Hepatocyte (in vitro differentiated cells): ENCODE measurements around the gene SLC2A5. TPM values are rescaled to one million over a fixed set of nuclear protein-coding genes. Genes with fewer than 3 reads are reported as not detected.
A peak's percentile ranks its signal among the peaks of the same experiment; 100 is the strongest.

Source experiments
- DNase-seq: peaks from one replicate; pipeline ENCODE4 v3.0.0-alpha.2; 2016; ENCODE audit warnings: low spot score
- H2AFZ ChIP-seq: fragments of 200-600 bp; sonication (generic); 2 replicates; pipeline ENCODE4 v1.6.0; 2016; ENCODE audit warnings: antibody characterized with exemption, mild to moderate bottlenecking
- H3K27ac ChIP-seq: fragments of 200-600 bp; sonication (generic); 2 replicates; pipeline ENCODE4 v1.5.1; 2016; ENCODE audit warnings: mild to moderate bottlenecking
- H3K27me3 ChIP-seq: fragments of 200-600 bp; sonication (generic); 2 replicates; pipeline ENCODE4 v1.6.1; 2016
- H3K36me3 ChIP-seq: fragments of 200-600 bp; sonication (generic); replicated peaks from 2 replicates; pipeline ENCODE4 v1.5.1; 2016; ENCODE audit warnings: low read depth; ENCODE audit not compliant: insufficient read depth
- H3K4me1 ChIP-seq: fragments of 200-600 bp; sonication (generic); 2 replicates; pipeline ENCODE4 v1.5.1; 2016; ENCODE audit warnings: mild to moderate bottlenecking, moderate library complexity; ENCODE audit not compliant: insufficient read depth
- H3K4me2 ChIP-seq: fragments of 200-600 bp; sonication (generic); 2 replicates; pipeline ENCODE4 v1.6.0; 2016
- H3K4me3 ChIP-seq: fragments of 200-600 bp; sonication (generic); 2 replicates; pipeline ENCODE4 v1.5.1; 2016; ENCODE audit warnings: mild to moderate bottlenecking
- H3K79me2 ChIP-seq: fragments of 200-600 bp; sonication (generic); 2 replicates; pipeline ENCODE4 v1.6.0; 2017; ENCODE audit warnings: mild to moderate bottlenecking
- H3K9me2 ChIP-seq: fragments of 200-600 bp; sonication (generic); replicated peaks from 2 replicates; pipeline ENCODE4 v1.6.0; 2017; ENCODE audit warnings: mild to moderate bottlenecking; ENCODE audit not compliant: insufficient read depth
- H3K9me3 ChIP-seq: fragments of 200-600 bp; sonication (generic); 2 replicates; pipeline ENCODE4 v1.5.1; 2016; ENCODE audit warnings: low read depth, mild to moderate bottlenecking
- H4K20me1 ChIP-seq: fragments of 200-600 bp; sonication (generic); 2 replicates; pipeline ENCODE4 v1.6.0; 2016; ENCODE audit warnings: mild to moderate bottlenecking; ENCODE audit not compliant: insufficient read depth, poor library complexity, severe bottlenecking
- EZH2 ChIP-seq: fragments of 200-600 bp; sonication (generic); IDR thresholded peaks from 2 replicates; pipeline ENCODE4 v1.6.1; 2016; ENCODE audit warnings: antibody characterized with exemption, mild to moderate bottlenecking, borderline replicate concordance
- EZH2phosphoT487 ChIP-seq: fragments of 200-600 bp; sonication (generic); IDR thresholded peaks from one replicate; pipeline ENCODE4 v1.6.1; 2018; ENCODE audit warnings: antibody characterized with exemption, mild to moderate bottlenecking, low read depth, moderate library complexity; ENCODE audit not compliant: unreplicated experiment, severe bottlenecking
- WGBS: methylation state at CpG from one replicate; pipeline ENCODE4 v1.1.6; 2016; ENCODE audit warnings: low lambda C conversion rate; ENCODE audit errors: missing lambda C conversion rate; 5-methylcytosine and 5-hydroxymethylcytosine counted together
- polyA plus RNA-seq: library from polyadenylated mRNA; unstranded; fragments of >200 nt; fragmentation: Nextera tagmentation; extraction: Ambion mirVana; gene quantifications from 2 replicates; pipeline ENCODE4 v1.2.1, GENCODE V29; 2016
- total RNA-seq: library from RNA; depleted of rRNA; stranded (reverse); fragments of >200 nt; gene quantifications from 2 replicates; pipeline ENCODE4 v1.2.3, GENCODE V29; 2014
- TF ChIP-seq, protein P1 (sequence below): fragments of 200-600 bp; sonication (generic); IDR thresholded peaks from 2 replicates; pipeline ENCODE4 v1.5.1; 2016; ENCODE audit warnings: antibody characterized with exemption, mild to moderate bottlenecking; ENCODE audit not compliant: poor library complexity

SLC2A5 gene
- total and polyA plus RNA-seq, 2 experiments from 2014 or later, result 7.2 to 8.2 TPM

GRCh38 chr1:9059891-9060744 is 9.3 kb downstream of the SLC2A5 start:
- H3K4me1 ChIP-seq, result no peaks in the 10 kb centered on the region
- H3K27me3 ChIP-seq, result no peaks in the 10 kb centered on the region
- no peak overlapping the region for H3K4me3 ChIP-seq
- H4K20me1 ChIP-seq, result no peaks in the 10 kb centered on the region
- H2AFZ ChIP-seq, result no peak overlapping the region
- 100% methylated on average over 3 of the region's 4 CpGs for WGBS
- H3K4me2 ChIP-seq, result no peak overlapping the region
- DNase-seq, result no peak
- no peaks in the 10 kb centered on the region for H3K79me2 ChIP-seq
- no peaks in the 10 kb centered on the region for H3K9me2 ChIP-seq
- H3K9me3 ChIP-seq, result no peaks in the 10 kb centered on the region
- H3K36me3 ChIP-seq, result no peaks in the 10 kb centered on the region
- no peak overlapping the region for H3K27ac ChIP-seq
- TF ChIP-seq EZH2 (no peak), EZH2phosphoT487 (no peak)
- TF ChIP-seq, protein P1, sequence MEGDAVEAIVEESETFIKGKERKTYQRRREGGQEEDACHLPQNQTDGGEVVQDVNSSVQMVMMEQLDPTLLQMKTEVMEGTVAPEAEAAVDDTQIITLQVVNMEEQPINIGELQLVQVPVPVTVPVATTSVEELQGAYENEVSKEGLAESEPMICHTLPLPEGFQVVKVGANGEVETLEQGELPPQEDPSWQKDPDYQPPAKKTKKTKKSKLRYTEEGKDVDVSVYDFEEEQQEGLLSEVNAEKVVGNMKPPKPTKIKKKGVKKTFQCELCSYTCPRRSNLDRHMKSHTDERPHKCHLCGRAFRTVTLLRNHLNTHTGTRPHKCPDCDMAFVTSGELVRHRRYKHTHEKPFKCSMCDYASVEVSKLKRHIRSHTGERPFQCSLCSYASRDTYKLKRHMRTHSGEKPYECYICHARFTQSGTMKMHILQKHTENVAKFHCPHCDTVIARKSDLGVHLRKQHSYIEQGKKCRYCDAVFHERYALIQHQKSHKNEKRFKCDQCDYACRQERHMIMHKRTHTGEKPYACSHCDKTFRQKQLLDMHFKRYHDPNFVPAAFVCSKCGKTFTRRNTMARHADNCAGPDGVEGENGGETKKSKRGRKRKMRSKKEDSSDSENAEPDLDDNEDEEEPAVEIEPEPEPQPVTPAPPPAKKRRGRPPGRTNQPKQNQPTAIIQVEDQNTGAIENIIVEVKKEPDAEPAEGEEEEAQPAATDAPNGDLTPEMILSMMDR, result no peak

DNA sequence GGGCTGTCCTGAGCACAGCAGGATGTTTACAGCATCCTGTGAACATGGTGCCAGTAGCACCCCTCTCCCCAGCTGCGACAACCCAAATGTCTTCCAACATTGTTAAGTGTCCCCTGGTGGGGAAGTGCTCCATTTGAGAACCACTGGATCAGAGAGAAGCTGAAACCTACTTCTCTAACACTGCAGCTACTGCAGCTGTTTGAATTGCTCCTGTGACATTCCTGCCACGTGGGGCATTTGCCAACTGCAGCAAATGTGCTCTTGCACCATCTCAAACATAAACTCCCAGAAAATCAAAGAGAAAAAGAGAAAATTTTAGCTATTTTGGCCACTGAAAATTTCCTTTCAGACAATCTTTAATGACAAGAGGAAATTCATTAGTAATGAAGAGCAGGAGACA is 11.0 kb downstream of the SLC2A5 start:
- Histone ChIP-seq H3K36me3 (no peaks in the 10 kb centered on the region), H3K27me3 (no peaks in the 10 kb centered on the region), H3K9me2 (no peaks in the 10 kb centered on the region), H2AFZ (no peak overlapping the region), H4K20me1 (no peaks in the 10 kb centered on the region), H3K9me3 (no peaks in the 10 kb centered on the region), H3K79me2 (no peaks in the 10 kb centered on the region), H3K27ac (no peak overlapping the region), H3K4me1 (no peaks in the 10 kb centered on the region), H3K4me2 (no peak overlapping the region), H3K4me3 (no peak overlapping the region)
- WGBS, result 70% methylated on average over 2 of the region's 2 CpGs
- TF ChIP-seq EZH2phosphoT487 (no peak), EZH2 (no peak)
- TF ChIP-seq, protein P1, result peak; percentile 28
- DNase-seq, result no peak

DNA sequence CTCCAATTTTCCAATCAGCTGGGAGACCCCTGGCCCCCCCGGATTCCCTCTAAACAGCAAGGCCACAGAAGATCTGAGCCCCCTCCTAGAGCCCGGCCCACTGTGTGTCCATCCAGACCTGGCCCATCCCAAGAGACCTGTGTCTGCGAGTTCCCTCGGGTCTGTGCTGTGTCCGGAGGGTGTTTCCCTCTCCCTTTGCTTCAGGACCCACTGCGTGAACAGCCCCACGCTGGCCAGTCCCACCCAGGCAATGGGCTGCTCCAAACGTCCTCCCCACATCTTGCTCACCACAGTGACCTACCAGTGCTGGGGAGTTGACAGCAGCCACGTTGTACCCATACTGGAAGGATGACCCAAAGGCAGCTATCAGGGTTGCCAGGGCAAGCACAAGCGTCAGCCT is 11.6 kb downstream of the SLC2A5 start:
- Histone ChIP-seq H3K9me2 (no peaks in the 10 kb centered on the region), H3K4me3 (no peak overlapping the region), H3K27me3 (no peaks in the 10 kb centered on the region), H3K27ac (no peak overlapping the region), H3K4me1 (no peaks in the 10 kb centered on the region), H3K79me2 (no peaks in the 10 kb centered on the region), H3K9me3 (no peaks in the 10 kb centered on the region), H3K36me3 (no peaks in the 10 kb centered on the region), H3K4me2 (no peak overlapping the region), H4K20me1 (no peaks in the 10 kb centered on the region), H2AFZ (no peak overlapping the region)
- 88% methylated on average over 10 of the region's 10 CpGs for WGBS
- DNase-seq, result no peak
- TF ChIP-seq EZH2, result no peak
- no peak for TF ChIP-seq EZH2phosphoT487
- TF ChIP-seq, protein P1, result no peak
